Ascending aorta (tissue), 2 donors: ENCODE data around the gene FBXO7. TPM values are rescaled to one million over a fixed set of nuclear protein-coding genes. Genes with fewer than 3 reads are reported as not detected.
A peak's percentile ranks its signal among the peaks of the same experiment; 100 is the strongest.
"Not testable (repeated sequence)": the region's sequence is repeated elsewhere in the genome, so short reads cannot be mapped to it uniquely, and the experiment has no call there.

ENCODE experiments used
- DNase-seq, 2 donors: peaks; one replicate each; pipeline ENCODE4 v3.0.0-alpha.2; 2019; ENCODE audit warnings: low spot score in 2 of 2
- H3K27ac ChIP-seq, 2 donors: fragments of 200-600 bp; sonication (generic); one replicate each; pipeline ENCODE4 v1.5.1; 2016 to 2017; ENCODE audit warnings: mild to moderate bottlenecking in 1 of 2
- H3K27me3 ChIP-seq: fragments of 200-600 bp; sonication (generic); one replicate; pipeline ENCODE4 v1.5.1; 2017
- H3K36me3 ChIP-seq, 2 donors: fragments of 200-600 bp; sonication (generic); one replicate each; pipeline ENCODE4 v1.5.1; 2016
- H3K4me1 ChIP-seq, 2 donors: fragments of 200-600 bp; sonication (generic); one replicate each; pipeline ENCODE4 v1.5.1; 2016 to 2017; ENCODE audit warnings: mild to moderate bottlenecking in 1 of 2
- H3K4me3 ChIP-seq, 2 donors: fragments of 200-600 bp; sonication (generic); one replicate each; pipeline ENCODE4 v1.5.1; 2016 to 2017; ENCODE audit warnings: mild to moderate bottlenecking in 1 of 2
- H3K9me3 ChIP-seq, 2 donors: fragments of 200-600 bp; sonication (generic); one replicate each; pipeline ENCODE4 v1.5.1; 2016
- CTCF ChIP-seq, 3 experiments: fragments of 200-600 bp in 2 of 3; fragments of 450-650 bp in 1 of 3; sonication (generic) in 2 of 3; IDR thresholded peaks; one replicate each; pipeline ENCODE4 v1.5.1; 2016 to 2019; ENCODE audit warnings: antibody characterized with exemption in 3 of 3, mild to moderate bottlenecking in 1 of 3, moderate library complexity in 1 of 3
- intact Hi-C: fragments of 100-400 bp; cut with DNase I; formaldehyde crosslinking; loops from one replicate; pipeline ENCODE4 v1.15.1; 2023
- total RNA-seq: library from RNA; depleted of rRNA; stranded (reverse); fragments of >200 nt; gene quantifications from one replicate; pipeline ENCODE4 v1.1.0, GENCODE V29; 2016

The FBXO7 gene
- total RNA-seq, 1 donor from 2014 or later: 47.0 TPM

DNA sequence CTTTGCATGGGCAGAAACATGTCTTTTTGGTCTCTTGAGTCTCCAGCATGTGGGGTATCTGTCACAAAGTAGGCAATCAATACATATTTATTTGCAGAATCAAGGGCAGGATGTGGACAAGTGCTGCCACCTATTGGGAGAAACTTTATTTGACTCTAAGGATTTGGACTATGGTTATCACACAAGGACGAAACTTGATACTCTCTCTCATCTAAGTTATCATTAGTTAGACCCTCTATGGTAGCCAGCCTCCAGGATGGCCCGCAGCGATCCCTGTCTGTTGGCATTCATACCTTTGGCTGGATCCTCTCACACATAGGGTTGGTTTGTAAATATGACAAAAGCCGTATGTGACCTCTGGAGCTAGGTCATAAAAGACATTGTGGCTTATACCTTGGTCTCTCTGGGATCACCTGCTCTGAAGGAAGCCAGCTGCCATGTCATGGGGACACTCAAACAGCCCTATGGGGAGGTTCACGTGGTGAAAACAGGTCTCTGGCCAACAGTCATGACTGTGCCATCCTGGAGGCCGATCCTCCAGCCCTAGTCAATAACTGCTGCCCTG lies 1.1 kb upstream of the FBXO7 start:
- peak overlapping the region; percentile 76 to 85 for H3K4me3 ChIP-seq
- peak overlapping the region; percentile 98 to 99 for H3K27ac ChIP-seq

GRCh38 chr22:32475468-32476010 lies 928 bp downstream of the FBXO7 start:
- Histone ChIP-seq H3K4me1 (peaks cover 4 to 18% of the 10 kb centered on the region in 2 donors), H3K27ac (peak overlapping the region; percentile 98 to 99), H3K36me3 (peaks cover 0 to 4% of the 10 kb centered on the region in 2 donors), H3K4me3 (peak overlapping the region; percentile 76 to 85), H3K9me3 (no peaks in the 10 kb centered on the region), H3K27me3 (no peaks in the 10 kb centered on the region)
- DNase-seq: peak in 1 of 2 donors; percentile 67
- intact Hi-C loops: loop anchor here (2.0 to 10.0 kb wide), 4 partner anchors 211 to 1449 kb away; partner anchors contain the start of gene LARGE1
- TF ChIP-seq CTCF (IDR thresholded peaks at IDR 0.05): no peak

More for the DNA sequence above, 1.1 kb upstream of the FBXO7 start:
- TF ChIP-seq CTCF (IDR thresholded peaks at IDR 0.05): peak; percentile 10 to 47 (median 40)
- intact Hi-C loops: loop anchor here (5.0 to 10.0 kb wide), 3 partner anchors 209 to 1451 kb away; partner anchors contain the start of genes LARGE1 and TIMP3
- H3K4me1 ChIP-seq: peaks cover 4 to 18% of the 10 kb centered on the region in 2 donors
- no peaks in the 10 kb centered on the region for H3K36me3 ChIP-seq
- no peaks in the 10 kb centered on the region for H3K27me3 ChIP-seq
- DNase-seq: no peak
- H3K9me3 ChIP-seq: no peaks in the 10 kb centered on the region

DNA sequence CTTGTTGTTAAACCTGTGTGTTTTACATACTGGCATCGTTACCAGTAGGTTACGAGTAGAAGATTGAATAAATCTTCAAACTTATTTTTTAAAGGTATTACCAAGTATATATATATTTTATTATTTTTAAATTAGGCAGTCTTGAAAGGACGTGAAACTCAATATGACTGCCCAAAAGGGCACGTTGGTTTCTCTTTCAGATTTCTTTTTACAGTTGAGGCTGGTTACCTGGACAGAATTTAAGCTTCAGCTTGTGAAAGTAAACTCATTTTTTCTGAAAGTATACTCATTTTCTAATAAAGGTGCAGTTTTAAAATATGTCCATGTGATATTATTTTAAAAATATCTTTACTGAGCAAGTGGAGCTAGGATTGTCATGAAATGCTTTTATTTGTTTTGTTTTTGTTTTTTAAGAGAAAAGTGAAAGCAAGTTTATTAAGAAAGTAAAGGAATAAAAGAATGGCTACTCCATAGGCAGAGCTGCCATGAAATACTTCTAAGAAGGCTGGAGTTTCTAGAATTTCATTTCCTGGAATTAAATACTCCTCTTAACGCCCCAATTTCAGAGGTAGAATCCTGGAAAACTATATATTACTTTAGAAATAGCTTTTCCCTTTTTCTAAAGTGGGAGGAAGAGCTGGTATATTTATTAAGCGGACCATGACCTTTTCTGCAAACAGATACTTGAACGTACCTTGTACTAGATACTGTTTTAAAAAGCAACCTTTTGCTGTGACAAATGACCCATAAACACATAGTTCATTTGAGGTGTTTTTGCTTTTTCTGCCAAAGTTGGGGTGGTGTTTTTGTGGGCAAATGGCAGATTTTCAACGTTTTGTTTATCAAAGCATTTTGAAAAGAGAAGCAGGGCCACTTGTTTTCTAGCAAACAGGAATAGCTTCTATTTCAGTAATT lies 1.9 kb downstream of the FBXO7 start:
- H3K36me3 ChIP-seq: peaks cover 0 to 4% of the 10 kb centered on the region in 2 donors
- no peaks in the 10 kb centered on the region for H3K27me3 ChIP-seq
- no peak for TF ChIP-seq CTCF (IDR thresholded peaks at IDR 0.05)
- H3K27ac ChIP-seq: peak overlapping the region in 1 of 2 donors; percentile 99
- intact Hi-C loops: loop anchor here (10.0 kb wide), 2 partner anchors 212 to 1448 kb away; partner anchors contain the start of gene LARGE1
- H3K4me3 ChIP-seq: peak overlapping the region; percentile 76 to 85
- no peaks in the 10 kb centered on the region for H3K9me3 ChIP-seq
- no peak for DNase-seq
- peaks cover 4 to 18% of the 10 kb centered on the region in 2 donors for H3K4me1 ChIP-seq

- H3K4me3 ChIP-seq: no peak overlapping the region
- TF ChIP-seq CTCF (IDR thresholded peaks at IDR 0.05): no peak
- no peaks in the 10 kb centered on the region for H3K27me3 ChIP-seq
- H3K4me1 ChIP-seq: peaks cover 4 to 18% of the 10 kb centered on the region in 2 donors
- H3K36me3 ChIP-seq: peaks cover 0 to 4% of the 10 kb centered on the region in 2 donors
- DNase-seq: no peak
- intact Hi-C loops: loop anchor here (10.0 kb wide), 2 partner anchors 213 to 1447 kb away; partner anchors contain the start of gene LARGE1
- H3K9me3 ChIP-seq: no peaks in the 10 kb centered on the region
- H3K27ac ChIP-seq: no peak overlapping the region
These were observed 3.0 kb downstream of the FBXO7 start for GRCh38 chr22:32477596-32477995.

- H3K27ac ChIP-seq, H3K4me3 ChIP-seq, DNase-seq, H3K27me3 ChIP-seq, H3K36me3 ChIP-seq, H3K9me3 ChIP-seq: not testable (repeated sequence)
- intact Hi-C loops: loop anchor here (10.0 kb wide), 2 partner anchors 214 to 1446 kb away; partner anchors contain the start of gene LARGE1
- peaks cover 4 to 18% of the 10 kb centered on the region in 2 donors for H3K4me1 ChIP-seq
These were observed 3.9 kb downstream of the FBXO7 start for GRCh38 chr22:32478552-32478951.
